OCI-LY7 (cell line): ENCODE results near the gene CEP162. TPM values are rescaled to one million over a fixed set of nuclear protein-coding genes. Genes with fewer than 3 reads are reported as not detected.
"Not testable (repeated sequence)": the region's sequence is repeated elsewhere in the genome, so short reads cannot be mapped to it uniquely, and the experiment has no call there.

Experiments used
- BruUV-seq: library from RNA; stranded (reverse); fragments of 400-500 nt; replicated peaks from 2 replicates; lab custom pipeline; 2021; lab: Mats Ljungman, UMichigan
- CTCF ChIA-PET: fragments of 300-600 bp; sonication (Branson Sonifier 250); formaldehyde crosslinking; loops from one replicate; lab custom pipeline; 2022; ENCODE audit warnings: antibody characterized with exemption; ENCODE audit not compliant: unreplicated experiment; lab: Charles Lee
- POLR2A ChIA-PET: fragments of 300-600 bp; sonication (Branson Sonifier 250); formaldehyde crosslinking; loops from one replicate; lab custom pipeline; 2022; ENCODE audit warnings: antibody characterized with exemption; lab: Charles Lee
- DNase-seq: peaks from one replicate; pipeline ENCODE4 v3.0.0-alpha.2; 2015; ENCODE audit warnings: low spot score
- H2AFZ ChIP-seq: fragments of 200-600 bp; sonication (generic), shearing (Covaris generic); 2 replicates; pipeline ENCODE4 v1.6.1; 2014; ENCODE audit warnings: mild to moderate bottlenecking, antibody characterized with exemption, low read length, moderate library complexity
- H3K27ac ChIP-seq: fragments of 200-600 bp; sonication (generic); 2 replicates; pipeline ENCODE4 v1.5.1; 2014; ENCODE audit warnings: mixed run types, low read depth, mild to moderate bottlenecking, moderate library complexity, low read length, inconsistent platforms; ENCODE audit not compliant: poor library complexity, severe bottlenecking
- H3K36me3 ChIP-seq: fragments of 200-600 bp; sonication (generic); 2 replicates; pipeline ENCODE4 v1.6.1; 2014; ENCODE audit warnings: mild to moderate bottlenecking, antibody characterized with exemption, low read length, moderate library complexity, mixed read lengths; ENCODE audit not compliant: insufficient read depth
- H3K4me1 ChIP-seq: fragments of 200-600 bp; sonication (generic); 2 replicates; pipeline ENCODE4 v1.5.1; 2014; ENCODE audit warnings: mild to moderate bottlenecking, low read length; ENCODE audit not compliant: insufficient read depth, poor library complexity, severe bottlenecking
- H3K4me2 ChIP-seq: fragments of 200-600 bp; sonication (generic); 2 replicates; pipeline ENCODE4 v1.6.1; 2014; ENCODE audit warnings: mild to moderate bottlenecking, low read length
- H3K4me3 ChIP-seq: fragments of 200-600 bp; sonication (generic); 2 replicates; pipeline ENCODE4 v1.5.1; 2014; ENCODE audit warnings: mild to moderate bottlenecking, low read depth, low read length; ENCODE audit not compliant: poor library complexity, severe bottlenecking
- H3K79me2 ChIP-seq: fragments of 200-600 bp; sonication (generic); 2 replicates; pipeline ENCODE4 v1.6.1; 2016; ENCODE audit warnings: low read depth, mild to moderate bottlenecking, low read length, moderate library complexity, mixed read lengths; ENCODE audit not compliant: insufficient read depth
- H3K9me2 ChIP-seq: fragments of 200-600 bp; sonication (generic); 2 replicates; pipeline ENCODE4 v1.6.1; 2016; ENCODE audit warnings: mild to moderate bottlenecking, low read length, mixed read lengths; ENCODE audit not compliant: insufficient read depth
- H3K9me3 ChIP-seq: fragments of 200-600 bp; sonication (generic); 2 replicates; pipeline ENCODE4 v1.6.1; 2014; ENCODE audit warnings: mild to moderate bottlenecking, mixed run types, low read length, mixed read lengths
- H4K20me1 ChIP-seq: fragments of 200-600 bp; sonication (generic); 2 replicates; pipeline ENCODE4 v1.6.1; 2014; ENCODE audit warnings: mild to moderate bottlenecking, antibody characterized with exemption, low read length, moderate library complexity, mixed read lengths; ENCODE audit not compliant: insufficient read depth
- CTCF ChIP-seq: fragments of 200-600 bp; sonication (generic); conservative IDR thresholded peaks from 2 replicates; pipeline ENCODE4 v1.5.1; 2014; ENCODE audit warnings: mild to moderate bottlenecking, antibody characterized with exemption, low read length, moderate library complexity, mixed read lengths
- EZH2phosphoT487 ChIP-seq: fragments of 200-600 bp; sonication (generic); IDR thresholded peaks from 2 replicates; pipeline ENCODE4 v1.6.1; 2018; ENCODE audit warnings: low read depth, borderline replicate concordance, mild to moderate bottlenecking, mixed run types, antibody characterized with exemption, low read length, moderate library complexity, mixed read lengths
- intact Hi-C: fragments of 100-400 bp; cut with micrococcal nuclease; formaldehyde crosslinking; loops from one replicate; pipeline ENCODE4 v1.10.0; 2022; ENCODE audit not compliant: unreplicated experiment
- total RNA-seq, 2 experiments: library from RNA; depleted of rRNA in 1 of 2; stranded (reverse); fragments of >200 nt in 1 of 2; shearing (Covaris generic) in 1 of 2; gene quantifications; 2 replicates each; pipeline ENCODE4 v1.2.3, GENCODE V29; 2014 to 2022

CEP162 gene
- total RNA-seq, 2 experiments from 2014 or later, result 6.3 to 10.0 TPM

- Histone ChIP-seq H3K79me2 (no peaks in the 10 kb centered on the region), H4K20me1 (0 out of 2 replicates have a peak, but pooled peaks cover 5% of the 10 kb centered on the region), H3K36me3 (peaks cover 8% of the 10 kb centered on the region; the same call in 1 of the 2 replicates), H3K27ac (no peak overlapping the region), H2AFZ (no peak overlapping the region), H3K9me2 (no peaks in the 10 kb centered on the region), H3K9me3 (no peaks in the 10 kb centered on the region), H3K4me2 (no peak overlapping the region), H3K4me1 (peaks cover 9% of the 10 kb centered on the region), H3K4me3 (no peak overlapping the region)
- ChIA-PET POLR2A (interaction anchor here (0.6 to 1.0 kb wide), 3 partner anchors 8 to 29 kb away, joined by 3 to 4 read pairs (median 4); no protein-coding TSS in a partner anchor), CTCF (no interaction called here)
- no TSS peak for BruUV-seq
- no peak for DNase-seq
- intact Hi-C loops, result loop anchor here (10.0 kb wide), 1 partner anchor 609 kb away; no protein-coding TSS in a partner anchor
- no peak for TF ChIP-seq CTCF
- no peak for TF ChIP-seq EZH2phosphoT487
Observed at GRCh38 chr6:84224251-84224650, 3.2 kb downstream of the CEP162 start.

GRCh38 chr6:84223608-84224007 lies 3.8 kb downstream of the CEP162 start:
- POLR2A ChIA-PET, H3K79me2 ChIP-seq, H3K4me3 ChIP-seq, BruUV-seq, CTCF ChIA-PET, H3K36me3 ChIP-seq, H3K4me2 ChIP-seq, DNase-seq, H2AFZ ChIP-seq, H3K27ac ChIP-seq, H3K9me3 ChIP-seq, H4K20me1 ChIP-seq, H3K9me2 ChIP-seq, H3K4me1 ChIP-seq: not testable (repeated sequence)
- intact Hi-C loops, result loop anchor here (10.0 kb wide), 1 partner anchor 609 kb away; no protein-coding TSS in a partner anchor

GRCh38 chr6:84222426-84222825 lies 5.0 kb downstream of the CEP162 start:
- ChIA-PET POLR2A (interaction anchor here (0.7 kb wide), 1 partner anchor 19 kb away, joined by 4 read pairs; no protein-coding TSS in a partner anchor), CTCF (no interaction called here)
- peaks cover 8% of the 10 kb centered on the region; the same call in 1 of the 2 replicates for H3K36me3 ChIP-seq
- no peaks in the 10 kb centered on the region for H3K9me3 ChIP-seq
- H3K79me2 ChIP-seq, result no peaks in the 10 kb centered on the region
- no peaks in the 10 kb centered on the region for H3K9me2 ChIP-seq
- no peak overlapping the region for H2AFZ ChIP-seq
- H3K4me1 ChIP-seq, result peaks cover 5% of the 10 kb centered on the region
- H3K4me3 ChIP-seq, result no peak overlapping the region
- DNase-seq, result no peak
- BruUV-seq, result no TSS peak
- H3K4me2 ChIP-seq, result no peak overlapping the region
- TF ChIP-seq CTCF, result no peak
- no peak for TF ChIP-seq EZH2phosphoT487
- no peak overlapping the region for H3K27ac ChIP-seq
- intact Hi-C loops, result loop anchor here (10.0 kb wide), 1 partner anchor 608 kb away; no protein-coding TSS in a partner anchor
- 0 out of 2 replicates have a peak, but pooled peaks cover 5% of the 10 kb centered on the region for H4K20me1 ChIP-seq
